SK-N-SH treated with all-trans-retinoic acid at 6 μM for 48 hours (cell line): ENCODE data around the gene TTC7B.

Experiments used
- ATAC-seq: fragments of 200-7000 bp; cut with Tn5 transposase; 3 replicates; pipeline ENCODE4 v1.9.1; 2020; ENCODE audit warnings: mild to moderate bottlenecking, moderate library complexity
- ARNTL ChIP-seq: fragments of 450-650 bp; formaldehyde crosslinking; IDR thresholded peaks from 2 replicates; pipeline ENCODE4 v1.5.0; 2020; ENCODE audit warnings: low read depth, mild to moderate bottlenecking, moderate library complexity, borderline replicate concordance
- CSDC2 ChIP-seq: fragments of 250-450 bp; sonication (Bioruptor Pico); IDR thresholded peaks from 2 replicates; pipeline ENCODE4 v1.5.0; 2020; ENCODE audit warnings: mild to moderate bottlenecking, moderate library complexity
- ESRRG ChIP-seq: fragments of 250-450 bp; sonication (Bioruptor Pico); IDR thresholded peaks from 2 replicates; pipeline ENCODE4 v1.6.1; 2021; ENCODE audit warnings: mild to moderate bottlenecking
- GLIS3 ChIP-seq: fragments of 250-450 bp; sonication (Bioruptor Pico); IDR thresholded peaks from 2 replicates; pipeline ENCODE4 v1.5.0; 2020; ENCODE audit warnings: mild to moderate bottlenecking, moderate library complexity
- ISL1 ChIP-seq: fragments of 250-450 bp; sonication (Bioruptor Pico); IDR thresholded peaks from 2 replicates; pipeline ENCODE4 v2.1.2; 2022; ENCODE audit warnings: mild to moderate bottlenecking, moderate library complexity
- OSR1 ChIP-seq: fragments of 250-450 bp; sonication (Bioruptor Pico); IDR thresholded peaks from 2 replicates; pipeline ENCODE4 v1.8.0; 2022; ENCODE audit warnings: moderate library complexity, mild to moderate bottlenecking, inconsistent platforms
- RARB ChIP-seq: fragments of 250-450 bp; sonication (Bioruptor Pico); IDR thresholded peaks from 2 replicates; pipeline ENCODE4 v1.8.0; 2021; ENCODE audit warnings: mild to moderate bottlenecking, moderate library complexity
- SNAI2 ChIP-seq: fragments of 250-450 bp; sonication (Bioruptor Pico); IDR thresholded peaks from 2 replicates; pipeline ENCODE4 v1.5.0; 2020; ENCODE audit warnings: mild to moderate bottlenecking, moderate library complexity
- TCF4 ChIP-seq: fragments of 250-450 bp; sonication (Bioruptor Pico); IDR thresholded peaks from 2 replicates; pipeline ENCODE4 v1.8.0; 2021; ENCODE audit warnings: mild to moderate bottlenecking, moderate library complexity, borderline replicate concordance
- TOX ChIP-seq: fragments of 250-450 bp; sonication (Bioruptor Pico); IDR thresholded peaks from 2 replicates; pipeline ENCODE4 v1.8.0; 2021; ENCODE audit warnings: mild to moderate bottlenecking, moderate library complexity, borderline replicate concordance
- ZC3H10 ChIP-seq: fragments of 250-450 bp; sonication (Bioruptor Pico); IDR thresholded peaks from 2 replicates; pipeline ENCODE4 v1.5.1; 2021; ENCODE audit warnings: mild to moderate bottlenecking, moderate library complexity
- ZFP3 ChIP-seq: fragments of 250-450 bp; sonication (Bioruptor Pico); IDR thresholded peaks from 2 replicates; pipeline ENCODE4 v1.5.0; 2020; ENCODE audit warnings: mild to moderate bottlenecking, moderate library complexity
- ZNF565 ChIP-seq: fragments of 450-650 bp; formaldehyde crosslinking; conservative IDR thresholded peaks from 2 replicates; pipeline ENCODE4 v1.5.0; 2020; ENCODE audit warnings: low read depth, mild to moderate bottlenecking, moderate library complexity
- ZNF8 ChIP-seq: fragments of 450-650 bp; formaldehyde crosslinking; IDR thresholded peaks from 2 replicates; pipeline ENCODE4 v1.5.0; 2020; ENCODE audit warnings: mild to moderate bottlenecking, moderate library complexity
- TF ChIP-seq, protein P1 (sequence below): fragments of 250-450 bp; sonication (Bioruptor Pico); IDR thresholded peaks from 2 replicates; pipeline ENCODE4 v1.5.1; 2020; ENCODE audit warnings: low read depth, mild to moderate bottlenecking, moderate library complexity
- TF ChIP-seq, protein P2 (sequence below): fragments of 250-450 bp; sonication (Bioruptor Pico); IDR thresholded peaks from 2 replicates; pipeline ENCODE4 v1.8.0; 2020; ENCODE audit warnings: mild to moderate bottlenecking, moderate library complexity, borderline replicate concordance
- TF ChIP-seq, protein P3 (sequence below): fragments of 250-450 bp; sonication (Bioruptor Pico); IDR thresholded peaks from 2 replicates; pipeline ENCODE4 v1.5.0; 2020; ENCODE audit warnings: mild to moderate bottlenecking, moderate library complexity
- TF ChIP-seq, protein P4 (sequence below): fragments of 250-450 bp; sonication (Bioruptor Pico); IDR thresholded peaks from 2 replicates; pipeline ENCODE4 v1.8.0; 2021; ENCODE audit warnings: low read depth, mild to moderate bottlenecking, moderate library complexity, borderline replicate concordance

TTC7B gene

DNA sequence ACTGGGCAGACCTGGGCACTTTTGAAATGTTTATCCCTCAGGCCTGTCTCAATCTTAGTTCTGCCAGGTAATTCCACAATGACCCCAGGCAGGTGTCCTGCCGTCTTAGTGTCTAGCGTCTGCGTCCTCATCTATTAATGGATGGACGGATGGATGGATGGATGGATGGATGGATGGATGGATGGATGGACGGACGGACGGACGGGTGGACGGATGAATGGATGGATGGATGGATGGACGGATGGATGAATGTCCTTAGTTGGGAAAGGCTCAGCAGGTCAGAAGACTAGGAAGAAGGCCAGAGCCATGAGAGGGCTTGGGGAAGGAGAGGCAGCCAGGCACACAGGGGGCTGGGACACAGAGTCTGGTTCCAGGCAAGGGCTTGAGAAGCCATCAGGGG, 278.1 kb downstream of the TTC7B start:
- TF ChIP-seq RARB (CRISPR knock-in tag): no peak
- ATAC-seq: no peak

DNA sequence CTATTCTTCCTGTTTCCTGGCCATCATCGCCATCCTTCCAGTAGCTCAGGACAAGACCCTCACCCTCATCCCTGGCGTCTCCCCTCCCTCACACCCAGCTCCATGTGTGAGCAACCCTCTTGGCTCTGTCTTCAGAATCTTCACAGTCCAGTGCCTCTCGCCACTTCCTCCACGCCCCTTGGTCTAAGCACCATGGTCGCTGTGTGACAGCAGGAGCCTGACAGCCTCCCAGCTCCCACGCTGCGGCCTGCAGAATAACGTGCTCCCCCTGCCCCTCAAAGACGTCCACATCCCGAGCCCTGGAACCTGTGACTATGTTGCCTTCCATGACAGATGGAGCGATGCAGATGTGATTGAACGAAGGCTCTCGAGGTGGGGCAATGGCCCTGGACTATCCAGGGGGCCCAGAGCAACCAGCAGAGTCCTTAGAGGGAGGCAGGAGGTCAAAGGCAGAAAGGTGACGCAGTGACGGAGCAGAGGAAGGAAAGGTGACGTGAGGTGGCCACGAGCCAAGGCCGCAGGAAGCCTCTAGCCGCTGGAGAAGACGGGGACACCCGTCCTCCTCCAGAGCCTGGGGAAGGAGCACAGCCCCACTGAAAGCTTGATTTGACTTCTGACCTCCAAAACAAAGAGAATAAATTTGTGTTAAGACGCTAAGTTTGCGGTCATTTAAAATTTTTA, 279.6 kb downstream of the TTC7B start:
- TF ChIP-seq GLIS3 (CRISPR knock-in tag): no peak
- TF ChIP-seq TOX: no peak
- no peak for TF ChIP-seq ESRRG (CRISPR knock-in tag)
- no peak for TF ChIP-seq ZC3H10 (CRISPR knock-in tag)
- TF ChIP-seq, protein P1, sequence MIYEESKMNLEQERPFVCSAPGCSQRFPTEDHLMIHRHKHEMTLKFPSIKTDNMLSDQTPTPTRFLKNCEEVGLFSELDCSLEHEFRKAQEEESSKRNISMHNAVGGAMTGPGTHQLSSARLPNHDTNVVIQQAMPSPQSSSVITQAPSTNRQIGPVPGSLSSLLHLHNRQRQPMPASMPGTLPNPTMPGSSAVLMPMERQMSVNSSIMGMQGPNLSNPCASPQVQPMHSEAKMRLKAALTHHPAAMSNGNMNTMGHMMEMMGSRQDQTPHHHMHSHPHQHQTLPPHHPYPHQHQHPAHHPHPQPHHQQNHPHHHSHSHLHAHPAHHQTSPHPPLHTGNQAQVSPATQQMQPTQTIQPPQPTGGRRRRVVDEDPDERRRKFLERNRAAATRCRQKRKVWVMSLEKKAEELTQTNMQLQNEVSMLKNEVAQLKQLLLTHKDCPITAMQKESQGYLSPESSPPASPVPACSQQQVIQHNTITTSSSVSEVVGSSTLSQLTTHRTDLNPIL (CRISPR knock-in tag): no peak
- TF ChIP-seq, protein P2, sequence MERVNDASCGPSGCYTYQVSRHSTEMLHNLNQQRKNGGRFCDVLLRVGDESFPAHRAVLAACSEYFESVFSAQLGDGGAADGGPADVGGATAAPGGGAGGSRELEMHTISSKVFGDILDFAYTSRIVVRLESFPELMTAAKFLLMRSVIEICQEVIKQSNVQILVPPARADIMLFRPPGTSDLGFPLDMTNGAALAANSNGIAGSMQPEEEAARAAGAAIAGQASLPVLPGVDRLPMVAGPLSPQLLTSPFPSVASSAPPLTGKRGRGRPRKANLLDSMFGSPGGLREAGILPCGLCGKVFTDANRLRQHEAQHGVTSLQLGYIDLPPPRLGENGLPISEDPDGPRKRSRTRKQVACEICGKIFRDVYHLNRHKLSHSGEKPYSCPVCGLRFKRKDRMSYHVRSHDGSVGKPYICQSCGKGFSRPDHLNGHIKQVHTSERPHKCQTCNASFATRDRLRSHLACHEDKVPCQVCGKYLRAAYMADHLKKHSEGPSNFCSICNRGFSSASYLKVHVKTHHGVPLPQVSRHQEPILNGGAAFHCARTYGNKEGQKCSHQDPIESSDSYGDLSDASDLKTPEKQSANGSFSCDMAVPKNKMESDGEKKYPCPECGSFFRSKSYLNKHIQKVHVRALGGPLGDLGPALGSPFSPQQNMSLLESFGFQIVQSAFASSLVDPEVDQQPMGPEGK: no peak
- TF ChIP-seq RARB (CRISPR knock-in tag): no peak
- TF ChIP-seq, protein P3, sequence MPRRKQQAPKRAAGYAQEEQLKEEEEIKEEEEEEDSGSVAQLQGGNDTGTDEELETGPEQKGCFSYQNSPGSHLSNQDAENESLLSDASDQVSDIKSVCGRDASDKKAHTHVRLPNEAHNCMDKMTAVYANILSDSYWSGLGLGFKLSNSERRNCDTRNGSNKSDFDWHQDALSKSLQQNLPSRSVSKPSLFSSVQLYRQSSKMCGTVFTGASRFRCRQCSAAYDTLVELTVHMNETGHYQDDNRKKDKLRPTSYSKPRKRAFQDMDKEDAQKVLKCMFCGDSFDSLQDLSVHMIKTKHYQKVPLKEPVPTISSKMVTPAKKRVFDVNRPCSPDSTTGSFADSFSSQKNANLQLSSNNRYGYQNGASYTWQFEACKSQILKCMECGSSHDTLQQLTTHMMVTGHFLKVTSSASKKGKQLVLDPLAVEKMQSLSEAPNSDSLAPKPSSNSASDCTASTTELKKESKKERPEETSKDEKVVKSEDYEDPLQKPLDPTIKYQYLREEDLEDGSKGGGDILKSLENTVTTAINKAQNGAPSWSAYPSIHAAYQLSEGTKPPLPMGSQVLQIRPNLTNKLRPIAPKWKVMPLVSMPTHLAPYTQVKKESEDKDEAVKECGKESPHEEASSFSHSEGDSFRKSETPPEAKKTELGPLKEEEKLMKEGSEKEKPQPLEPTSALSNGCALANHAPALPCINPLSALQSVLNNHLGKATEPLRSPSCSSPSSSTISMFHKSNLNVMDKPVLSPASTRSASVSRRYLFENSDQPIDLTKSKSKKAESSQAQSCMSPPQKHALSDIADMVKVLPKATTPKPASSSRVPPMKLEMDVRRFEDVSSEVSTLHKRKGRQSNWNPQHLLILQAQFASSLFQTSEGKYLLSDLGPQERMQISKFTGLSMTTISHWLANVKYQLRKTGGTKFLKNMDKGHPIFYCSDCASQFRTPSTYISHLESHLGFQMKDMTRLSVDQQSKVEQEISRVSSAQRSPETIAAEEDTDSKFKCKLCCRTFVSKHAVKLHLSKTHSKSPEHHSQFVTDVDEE (CRISPR knock-in tag): no peak
- no peak for TF ChIP-seq ARNTL (CRISPR knock-in tag)
- TF ChIP-seq ZFP3 (CRISPR knock-in tag): no peak
- no peak for TF ChIP-seq ZNF565 (CRISPR knock-in tag)
- TF ChIP-seq OSR1 (CRISPR knock-in tag): no peak
- TF ChIP-seq ISL1: no peak
- TF ChIP-seq, protein P4, sequence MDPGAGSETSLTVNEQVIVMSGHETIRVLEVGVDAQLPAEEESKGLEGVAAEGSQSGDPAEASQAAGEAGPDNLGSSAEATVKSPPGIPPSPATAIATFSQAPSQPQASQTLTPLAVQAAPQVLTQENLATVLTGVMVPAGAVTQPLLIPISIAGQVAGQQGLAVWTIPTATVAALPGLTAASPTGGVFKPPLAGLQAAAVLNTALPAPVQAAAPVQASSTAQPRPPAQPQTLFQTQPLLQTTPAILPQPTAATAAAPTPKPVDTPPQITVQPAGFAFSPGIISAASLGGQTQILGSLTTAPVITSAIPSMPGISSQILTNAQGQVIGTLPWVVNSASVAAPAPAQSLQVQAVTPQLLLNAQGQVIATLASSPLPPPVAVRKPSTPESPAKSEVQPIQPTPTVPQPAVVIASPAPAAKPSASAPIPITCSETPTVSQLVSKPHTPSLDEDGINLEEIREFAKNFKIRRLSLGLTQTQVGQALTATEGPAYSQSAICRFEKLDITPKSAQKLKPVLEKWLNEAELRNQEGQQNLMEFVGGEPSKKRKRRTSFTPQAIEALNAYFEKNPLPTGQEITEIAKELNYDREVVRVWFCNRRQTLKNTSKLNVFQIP (CRISPR knock-in tag): no peak
- TF ChIP-seq TCF4 (CRISPR knock-in tag): no peak
- TF ChIP-seq, all 23 proteins: peak for 0
- ATAC-seq: no peak

DNA sequence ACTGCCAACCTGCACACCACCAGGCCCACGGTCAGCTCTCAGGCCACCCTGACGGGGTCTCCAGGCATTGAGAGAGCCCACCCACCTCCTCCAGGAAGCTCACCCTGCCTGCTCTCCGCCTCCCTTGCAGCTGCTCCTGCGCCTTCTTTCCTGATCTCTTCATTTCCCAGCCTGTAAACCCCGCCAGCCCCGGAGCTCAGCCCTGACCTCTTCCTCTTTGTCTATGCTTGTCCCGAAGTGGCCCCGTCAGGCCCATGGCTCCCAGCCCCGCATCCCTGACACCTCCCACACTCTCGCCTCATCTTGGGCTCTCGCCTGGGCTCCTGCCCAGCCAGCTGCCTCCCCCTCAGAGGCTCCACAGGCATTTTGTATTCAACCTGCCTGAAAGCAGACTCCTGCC, 280.1 kb downstream of the TTC7B start:
- TF ChIP-seq SNAI2 (CRISPR knock-in tag) (no peak), ISL1 (no peak), ZFP3 (CRISPR knock-in tag) (no peak), ZNF8 (CRISPR knock-in tag) (no peak), CSDC2 (CRISPR knock-in tag) (no peak), ESRRG (CRISPR knock-in tag) (no peak), TOX (no peak)
- TF ChIP-seq, protein P4 (CRISPR knock-in tag): no peak
- no peak for ATAC-seq

DNA sequence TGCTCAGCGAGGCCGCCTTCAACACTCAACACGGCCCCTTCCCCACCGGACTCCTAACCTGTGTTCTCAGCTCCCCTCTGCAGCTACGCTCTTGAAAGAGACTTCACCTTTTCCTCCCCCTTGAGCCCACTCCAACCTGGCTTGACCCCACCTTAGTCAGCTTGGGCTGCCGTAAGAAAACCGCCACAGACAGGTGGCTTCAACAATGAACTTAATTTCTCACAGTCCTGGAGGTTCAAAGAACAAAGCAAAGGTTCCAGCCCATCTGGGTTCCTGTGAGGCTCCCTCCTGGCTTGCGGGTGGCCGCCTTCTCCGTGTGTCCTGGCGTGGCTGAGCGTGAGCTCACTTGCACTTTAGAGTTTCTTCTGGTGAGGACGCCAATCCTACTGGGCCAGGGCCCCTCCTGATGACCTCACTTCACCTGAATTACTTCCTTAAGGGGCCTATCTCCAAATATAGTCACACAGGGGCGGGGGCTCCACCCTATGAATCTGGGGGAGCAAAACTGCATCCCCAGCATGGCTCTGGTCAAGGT, 280.6 kb downstream of the TTC7B start:
- no peak for TF ChIP-seq ZNF8 (CRISPR knock-in tag)
- no peak for ATAC-seq
